ENCODE results near the gene CYTH4.

Gene CYTH4

DNA sequence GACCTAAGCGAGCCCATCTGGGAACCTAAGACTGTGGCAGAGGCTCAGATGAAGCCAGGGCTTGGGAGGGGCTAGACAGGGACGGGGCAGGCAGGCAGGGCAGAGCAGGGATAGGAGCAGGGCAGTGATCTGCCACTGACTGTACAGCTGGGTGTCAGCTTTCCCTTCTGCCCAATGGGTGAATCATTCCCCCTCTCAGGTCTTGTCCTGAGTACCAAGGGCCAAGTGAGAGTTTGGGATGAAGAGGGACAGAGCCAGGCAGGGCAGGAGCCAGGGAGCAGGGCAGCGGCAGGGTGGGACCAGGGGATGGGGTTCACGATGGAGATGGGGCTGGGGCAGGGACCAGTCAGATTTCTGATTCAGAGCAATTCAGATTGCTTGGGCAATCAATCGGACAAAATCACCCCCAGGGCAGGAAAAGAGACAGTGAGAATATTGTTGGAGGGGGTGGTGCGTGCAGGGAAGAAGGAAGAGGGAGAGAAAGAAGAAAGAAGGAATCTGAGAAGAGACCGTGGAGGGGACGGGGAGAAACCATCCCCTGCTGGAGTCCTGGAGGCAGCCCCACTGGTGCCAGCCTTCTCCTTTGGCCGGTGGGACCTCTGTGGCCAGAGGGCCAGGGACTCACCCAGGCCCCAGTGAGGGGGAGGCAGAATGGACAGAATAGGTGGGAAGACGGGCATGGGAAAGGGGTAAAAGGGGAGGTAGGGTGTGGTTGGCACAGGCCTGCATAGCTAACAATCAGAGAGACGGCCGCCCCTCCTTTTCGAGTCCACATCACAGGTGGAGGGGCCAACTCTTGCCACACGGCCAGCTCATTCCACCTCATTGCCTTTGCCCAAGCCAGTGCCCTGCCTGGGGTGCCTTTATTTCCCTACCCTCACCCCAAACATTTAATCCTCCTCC, 47.2 kb downstream of the CYTH4 start:
- DNase-seq (ENCODE audit: low read depth, low spot score) = no peak

DNA sequence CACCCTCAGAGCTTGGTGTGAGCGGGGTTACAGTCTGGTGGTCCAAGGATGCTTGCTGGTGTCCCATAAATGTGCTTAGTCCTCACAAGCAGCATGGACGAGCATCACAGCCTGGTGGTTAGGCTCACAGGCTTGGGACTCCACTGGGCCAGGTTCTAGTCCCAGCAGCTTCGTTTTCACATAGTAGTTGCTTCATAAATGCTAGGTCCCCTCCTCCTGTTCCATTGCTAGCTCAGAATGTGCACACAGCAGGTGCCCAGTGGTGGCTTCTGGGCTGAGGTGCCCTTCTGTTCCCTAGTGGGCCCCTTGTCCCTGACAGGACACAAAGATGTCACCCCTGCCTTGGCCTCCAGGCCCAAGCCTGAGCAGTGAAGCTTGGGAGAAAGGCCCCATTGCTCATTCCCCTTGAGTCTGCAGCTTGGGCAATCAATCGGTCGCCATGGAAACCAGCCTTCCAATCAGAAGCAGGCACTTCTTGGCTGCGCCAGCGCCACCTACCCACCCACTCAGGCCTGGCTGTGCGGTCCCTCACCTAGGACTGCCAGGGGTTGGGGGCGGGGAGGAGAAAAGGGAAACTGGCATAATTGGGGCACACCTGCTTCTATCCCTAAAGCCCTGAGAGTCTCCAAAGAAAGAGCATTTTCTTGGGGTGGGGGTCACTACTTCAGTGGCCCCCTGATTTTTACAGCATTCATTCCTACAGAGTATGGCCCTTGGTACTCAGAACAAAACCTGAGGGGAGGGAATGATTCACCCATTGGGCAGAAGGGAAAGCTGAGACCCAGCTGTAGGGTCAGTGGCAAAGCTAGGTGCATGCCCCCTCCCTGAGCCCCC, 48.1 kb downstream of the CYTH4 start:
- no peak for DNase-seq (ENCODE audit: low read depth, low spot score)

DNA sequence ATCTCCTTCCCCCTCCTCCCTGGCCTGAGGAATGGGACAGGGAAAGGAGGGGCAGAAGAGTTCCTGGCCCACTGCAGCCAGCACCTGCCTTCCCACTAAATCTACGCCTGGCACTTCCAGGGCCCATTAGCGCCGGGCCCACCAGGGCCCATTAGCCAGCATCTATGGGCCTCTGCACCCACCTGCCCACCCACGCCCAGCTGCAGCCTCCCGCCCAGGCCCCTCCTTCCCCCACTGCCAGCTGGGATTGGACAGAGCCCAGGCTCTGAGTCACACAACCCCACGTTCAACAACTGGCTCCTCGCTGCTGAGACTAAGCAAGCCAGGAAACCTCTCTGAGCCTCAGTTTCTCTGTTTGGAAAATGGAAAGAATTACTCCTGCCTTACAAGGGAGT, 48.7 kb downstream of the CYTH4 start:
- no peak for DNase-seq (ENCODE audit: low read depth, low spot score)

DNA sequence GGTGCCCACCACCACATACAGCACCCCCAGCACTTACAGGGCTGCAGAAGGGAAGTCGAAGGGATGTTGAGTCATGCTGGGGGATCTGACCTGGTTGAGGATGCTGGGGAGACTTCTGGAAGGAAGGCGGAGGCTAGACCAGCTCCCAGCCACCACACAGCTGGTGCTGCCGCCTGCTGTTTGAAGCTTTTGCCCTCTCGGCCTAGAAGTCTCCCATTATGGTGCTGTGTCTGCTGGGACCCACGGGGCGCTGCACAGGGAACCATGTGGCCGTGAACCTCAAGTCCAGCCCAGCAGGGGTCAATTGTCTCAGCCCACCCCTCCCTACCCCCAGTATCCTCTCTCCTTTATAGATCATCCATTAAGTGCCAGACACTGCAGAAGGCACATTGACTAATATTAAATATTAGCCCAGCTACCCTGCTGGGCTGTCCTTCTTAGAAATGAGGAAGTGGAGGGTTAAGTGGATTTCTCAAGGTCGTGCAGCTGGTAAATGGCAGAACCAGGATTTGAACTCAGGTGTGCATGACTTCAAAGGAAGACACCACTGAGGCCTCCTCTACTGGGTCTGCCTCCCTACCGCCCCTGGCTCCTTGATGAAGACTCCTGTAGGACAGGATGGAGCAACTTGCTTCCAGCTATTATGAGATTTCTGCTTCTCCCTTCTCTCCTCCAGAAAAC, 49.7 kb downstream of the CYTH4 start:
- DNase-seq (ENCODE audit: low read depth, low spot score) = no peak

DNA sequence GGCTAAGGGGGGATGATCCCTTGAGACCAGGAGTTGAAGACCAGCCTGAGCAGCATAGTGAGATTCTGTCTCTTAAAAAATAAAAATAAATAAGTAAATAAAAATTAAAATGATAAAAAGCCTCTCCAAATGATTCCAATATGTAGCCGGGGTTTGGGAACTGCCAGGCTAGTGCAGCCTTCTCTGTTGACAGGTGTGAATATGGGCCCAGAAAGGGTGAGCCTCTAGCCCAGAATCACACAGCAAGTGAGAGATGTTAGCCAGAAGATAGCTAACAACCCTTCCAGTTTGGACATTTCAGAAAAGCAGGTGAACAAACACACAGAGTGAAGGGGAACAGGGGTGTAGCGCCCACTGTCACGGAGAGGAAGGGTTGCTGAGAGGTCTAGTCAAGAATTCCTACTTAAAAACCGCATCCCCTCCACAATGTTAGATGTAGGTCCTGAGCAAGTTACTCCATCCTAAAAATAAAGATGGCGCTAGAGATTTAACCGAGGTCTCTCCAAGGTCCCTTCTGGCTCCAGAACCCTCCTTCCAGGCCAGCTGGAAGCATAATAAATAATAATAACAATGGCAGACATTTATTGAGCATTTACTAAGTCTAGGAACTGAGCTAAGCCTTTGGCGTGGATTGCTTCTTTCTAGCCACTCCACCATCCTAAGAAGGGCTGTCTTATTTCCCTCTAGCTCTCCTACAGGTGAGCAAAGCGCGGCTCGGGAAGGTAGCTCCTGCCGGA, 51.6 kb downstream of the CYTH4 start:
- DNase-seq (ENCODE audit: low read depth, low spot score) = no peak

DNA sequence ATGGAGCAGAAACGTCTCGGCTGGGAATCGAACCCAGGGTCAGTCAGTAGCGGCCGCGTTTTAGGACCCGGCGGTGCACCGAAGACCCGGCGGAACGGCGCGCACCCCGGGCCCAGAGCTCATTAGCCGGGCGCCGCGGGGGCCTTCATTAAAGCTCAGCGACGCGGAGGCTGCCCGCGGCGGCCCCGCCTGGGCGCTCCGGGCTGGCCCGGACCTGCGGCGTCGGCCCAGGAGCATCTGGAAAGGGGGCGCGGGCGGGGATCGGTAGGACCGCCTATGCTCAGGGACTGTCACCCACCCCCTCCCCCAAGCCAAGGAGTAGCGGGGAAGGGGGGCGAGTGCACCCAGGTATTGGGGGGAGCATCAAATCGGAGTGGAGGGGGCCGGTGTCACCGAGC, 52.2 kb downstream of the CYTH4 start:
- DNase-seq (ENCODE audit: low read depth, low spot score) = no peak

DNA sequence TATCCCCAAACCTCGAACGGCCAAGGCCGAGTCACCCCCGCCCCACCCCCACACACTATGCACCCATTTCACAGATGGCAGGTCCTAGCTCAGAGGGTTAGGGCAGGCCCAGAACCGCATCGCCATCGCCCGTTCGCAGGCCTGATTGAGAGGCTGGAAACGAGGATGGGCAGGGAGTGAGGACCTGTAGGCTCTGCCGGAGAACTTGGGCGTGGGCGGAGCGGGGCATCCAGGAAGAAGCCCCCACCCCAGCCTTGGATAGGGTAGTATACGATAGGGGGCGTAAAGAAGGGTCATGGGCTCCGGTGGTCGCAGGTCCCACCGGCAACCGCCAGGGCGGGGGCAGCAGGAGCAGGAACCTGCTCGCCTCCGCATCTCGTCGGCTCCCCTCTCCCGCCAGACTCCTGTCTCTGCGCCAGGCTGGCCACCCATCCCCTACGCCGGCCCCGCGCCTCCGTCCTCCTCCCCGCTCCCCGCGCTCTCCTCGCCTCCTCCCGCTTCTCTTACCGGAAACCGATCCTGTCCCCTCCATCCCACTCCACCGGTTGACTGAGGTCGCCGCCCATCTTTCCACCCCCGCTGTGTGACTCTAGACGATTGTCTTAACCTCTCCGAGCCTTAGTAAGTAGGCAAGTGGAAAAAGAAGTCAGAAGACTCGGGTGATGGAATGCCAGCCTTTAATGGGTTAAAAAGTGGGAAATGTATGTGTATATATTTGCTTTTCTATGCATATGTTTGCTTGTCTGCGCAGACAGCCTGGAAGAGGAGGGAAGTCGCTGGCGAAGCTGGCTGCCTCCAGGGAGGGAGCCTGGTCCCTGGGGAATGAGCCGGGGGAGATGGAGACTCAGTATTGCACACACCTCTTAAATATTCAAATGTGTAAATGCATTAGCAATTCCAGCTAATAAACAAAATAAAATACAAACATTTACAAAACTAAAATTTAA, 52.8 kb downstream of the CYTH4 start:
- DNase-seq (ENCODE audit: low read depth, low spot score) = no peak

DNA sequence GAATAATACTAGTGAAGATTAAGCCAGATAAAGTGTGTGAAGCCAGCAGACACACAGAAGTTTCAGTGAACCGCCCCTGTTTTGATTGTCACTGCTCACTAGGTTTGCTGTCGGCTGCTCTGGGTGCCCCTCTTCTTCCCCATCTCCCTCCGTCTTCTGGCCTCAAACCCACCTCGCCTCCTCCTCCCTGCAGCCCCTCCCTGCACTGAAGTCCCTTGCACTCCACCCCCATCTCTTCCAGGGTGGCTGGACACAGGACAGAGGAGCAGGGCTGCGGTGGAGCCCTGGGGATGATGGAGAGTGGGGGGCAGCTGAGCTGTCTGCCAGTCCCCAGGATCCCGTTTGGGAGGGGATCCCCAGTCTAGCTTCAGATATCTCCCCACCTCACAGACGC, 53.5 kb downstream of the CYTH4 start:
- DNase-seq (ENCODE audit: low read depth, low spot score) = no peak

DNA sequence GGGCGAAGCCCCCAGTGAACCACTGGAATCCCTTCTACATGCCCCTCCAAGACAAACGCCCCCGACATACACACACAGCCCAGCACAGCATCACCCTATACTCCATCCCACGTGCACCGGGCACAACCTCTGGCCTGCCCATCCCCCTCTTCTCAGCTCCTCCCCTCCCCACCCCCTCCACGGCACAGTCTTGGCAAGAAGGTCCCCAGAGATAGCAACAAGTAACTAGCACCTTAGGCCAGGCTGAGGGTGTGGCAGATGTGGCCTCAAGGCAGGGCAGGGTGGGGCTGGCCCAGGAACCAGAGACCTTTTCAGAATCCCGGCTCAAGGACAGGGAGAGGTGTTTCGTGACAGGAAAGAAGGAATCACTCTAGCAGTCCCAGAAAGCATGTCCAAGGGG, 54.3 kb downstream of the CYTH4 start:
- no peak for DNase-seq (ENCODE audit: low read depth, low spot score)

DNA sequence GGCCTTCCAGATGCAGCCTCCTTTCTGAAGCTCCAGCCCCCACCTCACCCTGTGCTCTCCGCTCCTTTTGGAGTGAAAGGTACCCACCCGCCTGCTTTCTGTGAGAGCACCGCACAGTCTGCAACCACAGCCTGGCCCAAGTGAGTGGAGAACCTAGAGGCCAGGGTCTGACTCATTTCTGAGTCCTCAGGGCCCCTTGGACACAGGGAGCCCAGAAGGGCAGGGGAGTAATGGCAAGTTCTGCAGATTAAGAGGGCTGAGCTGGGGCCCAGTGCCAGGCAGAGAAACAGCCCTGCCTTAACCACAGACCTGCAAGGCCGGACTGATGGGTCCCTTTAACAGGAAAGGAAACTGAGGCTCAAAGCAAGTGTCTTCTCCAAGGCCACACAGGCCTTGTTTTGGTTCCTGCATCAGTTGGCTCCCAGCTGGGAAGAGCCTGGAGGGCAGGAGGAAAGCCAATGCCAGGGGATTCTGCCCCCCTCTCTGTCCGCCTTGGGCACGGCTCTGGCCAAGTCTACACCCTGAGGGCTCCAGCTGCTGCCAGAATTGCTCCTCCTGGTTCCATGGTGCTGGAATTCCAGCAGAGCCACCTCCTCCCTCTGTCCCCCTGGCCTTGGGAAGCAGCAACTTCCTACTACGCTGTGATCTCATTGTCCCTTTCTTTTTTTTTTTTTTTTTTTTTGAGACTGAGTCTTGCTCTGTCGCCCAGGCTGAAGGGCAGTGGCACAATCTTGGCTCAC, 55.1 kb downstream of the CYTH4 start:
- no peak for DNase-seq (ENCODE audit: low read depth, low spot score)

DNA sequence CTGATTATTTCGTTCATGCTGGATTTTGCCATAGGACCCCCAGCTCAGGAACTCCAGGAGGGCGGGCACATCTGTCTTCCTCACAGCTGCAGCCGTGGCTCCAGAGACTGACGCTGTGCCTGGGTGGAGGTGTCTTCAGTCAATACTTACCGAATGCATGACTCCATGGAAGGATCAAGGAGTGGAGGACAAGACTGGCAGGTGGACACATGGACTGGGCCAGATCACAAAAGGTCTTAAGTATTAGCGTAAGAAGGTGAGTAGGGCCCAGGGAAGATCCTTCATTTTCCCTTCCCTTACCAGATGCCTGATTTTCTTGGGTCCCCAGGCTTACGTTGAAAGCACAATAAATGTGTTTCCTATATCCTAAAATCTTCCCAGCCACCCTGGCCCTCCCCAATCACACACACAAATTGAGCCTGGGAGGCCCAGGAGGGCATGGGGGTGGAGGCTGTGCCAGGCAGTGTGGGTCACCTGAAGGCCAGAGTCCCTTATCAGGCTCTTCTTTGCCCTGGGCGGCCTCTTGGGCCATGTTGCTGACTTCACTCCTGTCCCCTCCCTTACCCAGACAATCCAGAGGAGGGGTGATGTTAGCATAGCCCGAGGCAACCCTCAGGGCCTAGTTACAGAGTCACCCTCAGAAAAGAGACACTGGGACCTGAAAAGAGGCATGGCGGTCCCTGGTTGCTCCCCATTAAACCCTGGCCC, 56.4 kb downstream of the CYTH4 start:
- no peak for DNase-seq (ENCODE audit: low read depth, low spot score)

DNA sequence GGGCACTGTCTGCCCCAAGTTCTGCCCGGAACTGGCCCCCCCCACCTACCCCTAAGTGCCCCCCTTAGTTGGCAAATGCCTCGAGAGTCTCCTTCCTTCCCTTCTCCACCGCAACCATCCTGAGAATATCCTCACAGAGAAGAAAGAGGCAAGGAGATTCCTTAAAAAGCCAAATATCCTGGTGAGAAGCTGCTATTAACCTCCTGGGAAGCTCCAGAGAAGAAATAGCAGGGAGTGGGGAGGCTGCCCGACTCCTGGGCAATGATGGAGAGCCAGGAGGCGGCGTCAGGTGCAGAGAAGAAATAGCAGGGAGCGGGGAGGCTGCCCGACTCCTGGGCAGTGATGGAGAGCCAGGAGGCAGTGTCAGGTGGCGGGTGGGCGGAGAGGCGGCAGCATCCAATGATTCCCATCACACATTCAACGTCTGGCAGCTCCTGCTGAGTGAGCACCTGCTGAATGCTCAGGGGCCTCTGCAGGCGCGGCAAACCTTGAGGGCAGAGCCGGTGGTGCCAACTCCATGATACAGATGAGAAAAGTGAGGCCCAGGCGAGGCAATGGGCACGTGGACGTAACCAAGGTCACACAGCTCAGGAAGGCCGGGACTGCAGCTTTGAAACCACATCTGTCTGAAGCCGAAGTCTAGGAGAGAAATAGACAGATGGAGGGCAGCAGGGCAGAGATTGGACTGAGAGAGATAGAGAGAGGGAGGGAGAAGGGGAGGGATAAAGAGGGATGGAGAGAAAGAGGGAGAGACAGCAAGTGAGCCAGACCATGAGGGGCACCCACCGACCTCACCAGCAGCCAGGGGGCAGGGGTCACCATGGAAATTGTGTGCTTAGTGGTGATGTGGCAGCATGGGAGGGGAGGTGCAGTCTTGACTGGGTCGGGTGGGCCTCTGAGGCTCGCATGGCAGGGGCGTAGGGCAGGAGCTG, 58.3 kb downstream of the CYTH4 start:
- no peak for DNase-seq (ENCODE audit: low read depth, low spot score)

DNA sequence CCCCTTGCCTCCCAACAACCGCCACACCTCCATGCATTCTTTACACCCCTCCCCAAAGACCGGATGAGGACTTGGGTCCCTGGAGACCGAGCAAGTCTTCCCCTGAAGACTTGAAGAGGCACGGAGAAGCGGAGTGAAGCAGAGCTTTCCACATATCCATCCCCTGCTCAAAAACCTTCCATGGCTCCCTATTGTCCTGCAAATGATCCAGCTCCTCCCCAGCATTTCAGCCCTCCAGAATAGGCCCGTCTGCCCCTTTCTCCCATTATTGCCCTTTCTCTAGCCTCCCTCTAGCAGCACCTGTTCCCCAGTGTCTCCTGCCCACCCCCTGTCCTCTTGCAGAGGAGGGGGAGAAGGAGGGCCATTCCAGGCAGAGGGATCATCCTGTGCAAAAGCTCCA, 59.8 kb downstream of the CYTH4 start:
- no peak for DNase-seq (ENCODE audit: low read depth, low spot score)

DNA sequence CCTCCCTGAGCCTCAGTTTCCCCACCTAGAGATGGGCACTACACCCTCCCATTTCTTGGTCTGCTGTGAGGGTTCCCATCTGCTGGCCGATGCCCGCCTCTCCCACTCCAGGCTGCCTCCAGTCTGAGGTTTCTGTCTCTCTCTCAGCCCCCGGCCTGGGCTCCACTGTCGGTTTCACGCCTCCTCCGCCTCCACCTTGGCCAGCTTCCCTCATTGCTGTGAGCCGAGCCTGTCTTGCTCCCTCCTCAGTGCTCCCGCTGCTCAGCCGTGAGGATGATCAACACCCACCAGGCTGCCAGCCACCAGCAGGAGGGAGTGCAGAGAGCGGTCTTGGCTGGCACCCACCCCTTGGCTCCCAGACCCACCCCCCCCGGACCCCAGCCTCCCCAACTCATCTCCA, 61.0 kb downstream of the CYTH4 start:
- DNase-seq (ENCODE audit: low read depth, low spot score) = no peak

DNA sequence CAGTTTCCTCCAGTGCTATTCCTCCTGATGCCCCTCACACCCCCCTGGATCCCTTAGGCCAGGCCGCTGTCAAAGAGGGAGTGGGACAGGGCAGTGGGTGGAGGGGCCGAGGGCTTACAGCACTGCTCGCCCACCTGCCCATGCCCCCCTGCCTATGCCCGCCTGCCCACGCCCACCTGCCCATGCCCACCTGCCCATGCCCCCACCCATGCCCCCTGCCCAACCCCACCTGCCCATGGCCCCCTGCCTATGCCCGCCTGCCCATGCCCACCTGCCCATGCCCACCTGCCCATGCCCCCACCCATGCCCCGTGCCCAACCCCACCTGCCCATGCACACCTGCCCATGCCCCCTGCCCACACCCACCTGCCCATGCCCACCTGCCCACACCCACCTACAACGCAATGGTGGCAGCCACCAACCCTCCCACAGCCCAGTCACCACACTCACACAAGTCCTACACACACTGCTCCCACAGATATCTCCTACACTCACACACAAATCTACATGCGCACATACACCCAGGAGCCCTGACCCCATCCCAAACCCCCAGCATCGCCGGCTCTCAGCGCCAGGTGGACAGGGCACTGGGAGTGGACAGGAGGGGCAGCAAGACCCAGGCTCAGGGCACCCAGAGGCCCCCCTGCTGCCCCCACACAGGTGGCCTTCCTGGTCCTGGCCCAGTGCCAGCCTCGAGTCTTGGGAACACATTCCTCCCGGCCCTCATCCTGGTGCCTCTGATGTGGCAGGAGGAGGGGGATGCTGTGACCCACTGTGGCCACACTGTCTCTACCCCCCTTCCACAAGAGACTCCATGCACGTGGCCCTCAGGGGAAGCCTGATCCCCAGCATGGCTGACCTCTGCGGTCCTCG, 61.8 kb downstream of the CYTH4 start:
- DNase-seq (ENCODE audit: low read depth, low spot score) = no peak

DNA sequence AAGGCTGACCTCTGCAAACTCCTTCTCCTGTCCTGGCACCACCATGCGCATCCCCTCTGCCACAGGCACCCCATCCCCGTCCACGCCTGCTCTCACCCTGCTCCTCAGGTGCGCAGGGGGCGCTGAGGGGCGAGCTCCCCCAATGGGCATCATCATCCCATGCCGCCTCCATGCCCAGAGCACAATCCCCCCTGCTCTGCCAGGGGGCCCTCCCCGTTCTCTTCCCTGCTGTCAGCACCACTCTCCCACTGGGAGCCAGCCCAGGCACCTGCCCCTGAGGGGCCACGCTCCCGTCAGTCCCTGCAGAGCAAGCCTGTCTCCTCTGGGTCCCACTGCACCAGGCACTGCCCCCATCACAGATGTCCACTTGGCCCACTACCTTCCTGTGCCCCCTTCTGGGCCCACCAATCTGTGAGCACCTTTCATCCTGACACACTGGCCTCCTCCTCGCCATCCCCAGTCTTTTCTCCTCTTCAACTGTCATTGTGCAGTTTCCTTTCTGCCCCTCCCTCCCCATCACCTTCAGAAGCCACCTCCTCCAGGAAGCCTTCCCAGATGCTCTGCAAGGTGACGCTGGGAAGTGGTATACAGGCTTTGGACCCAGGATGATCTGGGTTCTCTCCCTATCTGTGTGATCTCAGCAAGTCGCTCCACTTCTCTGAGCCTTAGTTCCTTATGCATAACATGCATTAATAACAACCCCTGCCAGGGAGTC, 62.6 kb downstream of the CYTH4 start:
- DNase-seq (ENCODE audit: low read depth, low spot score) = no peak

Measured in activated CD4-positive, CD25-positive, alpha-beta regulatory T cell treated with anti-CD3 and anti-CD28 coated beads, Interleukin-2, amount 50 U/mL, for 16 hours (primary cell).